Measurements from ENCODE around the gene DNAH2.

DNA sequence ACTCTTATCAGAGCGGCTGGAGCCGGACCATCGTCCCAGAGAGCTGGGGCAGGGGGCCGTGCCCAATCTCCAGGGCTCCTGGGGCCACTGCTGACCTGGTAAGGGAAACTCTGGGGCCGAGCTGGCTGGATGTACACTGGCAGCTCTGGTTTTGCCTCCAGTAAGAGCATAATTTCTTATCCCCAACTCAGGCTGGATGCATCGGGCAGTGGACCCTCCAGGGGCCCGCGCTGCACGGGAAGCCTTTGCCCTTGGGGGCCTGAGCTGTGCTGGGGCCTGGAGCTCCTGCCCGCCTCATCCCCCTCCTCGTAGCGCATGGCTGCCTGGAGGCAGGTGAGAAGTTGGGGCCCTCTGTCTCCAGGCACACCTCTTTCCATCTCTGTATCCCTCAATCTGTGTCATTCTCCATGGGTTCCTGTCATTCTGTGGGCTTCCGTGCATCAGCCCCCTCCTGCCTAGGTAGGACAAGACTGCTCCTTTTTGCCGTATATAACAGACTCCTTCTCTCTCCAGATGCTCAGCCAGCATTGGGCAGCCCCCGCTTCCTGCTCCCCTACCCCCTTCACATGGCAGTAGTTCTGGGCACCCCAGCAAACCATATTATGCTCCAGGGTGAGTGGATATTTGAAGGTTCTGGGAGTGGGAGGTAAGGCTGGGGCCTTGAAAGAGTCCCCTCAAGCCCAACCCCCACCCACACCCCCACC, 128.0 kb downstream of the DNAH2 start:
- TF ChIP-seq, protein P1, sequence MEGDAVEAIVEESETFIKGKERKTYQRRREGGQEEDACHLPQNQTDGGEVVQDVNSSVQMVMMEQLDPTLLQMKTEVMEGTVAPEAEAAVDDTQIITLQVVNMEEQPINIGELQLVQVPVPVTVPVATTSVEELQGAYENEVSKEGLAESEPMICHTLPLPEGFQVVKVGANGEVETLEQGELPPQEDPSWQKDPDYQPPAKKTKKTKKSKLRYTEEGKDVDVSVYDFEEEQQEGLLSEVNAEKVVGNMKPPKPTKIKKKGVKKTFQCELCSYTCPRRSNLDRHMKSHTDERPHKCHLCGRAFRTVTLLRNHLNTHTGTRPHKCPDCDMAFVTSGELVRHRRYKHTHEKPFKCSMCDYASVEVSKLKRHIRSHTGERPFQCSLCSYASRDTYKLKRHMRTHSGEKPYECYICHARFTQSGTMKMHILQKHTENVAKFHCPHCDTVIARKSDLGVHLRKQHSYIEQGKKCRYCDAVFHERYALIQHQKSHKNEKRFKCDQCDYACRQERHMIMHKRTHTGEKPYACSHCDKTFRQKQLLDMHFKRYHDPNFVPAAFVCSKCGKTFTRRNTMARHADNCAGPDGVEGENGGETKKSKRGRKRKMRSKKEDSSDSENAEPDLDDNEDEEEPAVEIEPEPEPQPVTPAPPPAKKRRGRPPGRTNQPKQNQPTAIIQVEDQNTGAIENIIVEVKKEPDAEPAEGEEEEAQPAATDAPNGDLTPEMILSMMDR (IDR thresholded peaks at IDR 0.05) = no peak
- no peak for TF ChIP-seq POLR2AphosphoS5 (IDR thresholded peaks at IDR 0.05)
- TF ChIP-seq POLR2A (IDR thresholded peaks at IDR 0.05) = no peak
